Posterior cingulate gyrus (tissue), 11 donors: Measurements from ENCODE around the gene ME3.

Experiments used
- DNase-seq, 10 donors: peaks; one replicate each; pipeline versions ENCODE4 v3.0.0 to v3.0.0-alpha.2; 2020 to 2021; ENCODE audit warnings: mixed read lengths in 3 of 10
- intact Hi-C: fragments of 100-400 bp; cut with DNase I; formaldehyde crosslinking; loops from one replicate; pipeline ENCODE4 v1.15.1; 2023

ME3 gene

DNA sequence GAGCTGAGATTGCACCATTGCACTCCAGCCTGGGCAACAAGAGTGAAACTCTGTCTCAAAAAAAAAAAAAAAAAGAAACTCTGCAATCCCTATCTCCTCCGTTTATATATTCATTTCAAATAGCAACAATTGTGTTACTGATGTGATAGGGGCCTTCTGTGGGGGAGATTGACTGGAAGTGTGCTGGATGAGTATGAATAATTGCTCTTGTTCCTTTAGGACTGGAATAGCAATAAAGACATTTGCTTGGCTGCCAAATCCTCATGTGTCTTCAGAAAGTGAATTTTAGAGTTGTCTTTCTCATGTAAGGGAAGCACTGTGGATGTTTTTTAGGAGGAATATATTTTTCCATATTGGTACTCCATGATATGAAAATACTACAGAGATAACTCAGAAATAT is 21.1 kb upstream of the ME3 start:
- intact Hi-C loops: no loop called here
- no peak for DNase-seq

GRCh38 chr11:86692746-86693145 is 20.3 kb upstream of the ME3 start:
- intact Hi-C loops: no loop called here
- DNase-seq: no peak

DNA sequence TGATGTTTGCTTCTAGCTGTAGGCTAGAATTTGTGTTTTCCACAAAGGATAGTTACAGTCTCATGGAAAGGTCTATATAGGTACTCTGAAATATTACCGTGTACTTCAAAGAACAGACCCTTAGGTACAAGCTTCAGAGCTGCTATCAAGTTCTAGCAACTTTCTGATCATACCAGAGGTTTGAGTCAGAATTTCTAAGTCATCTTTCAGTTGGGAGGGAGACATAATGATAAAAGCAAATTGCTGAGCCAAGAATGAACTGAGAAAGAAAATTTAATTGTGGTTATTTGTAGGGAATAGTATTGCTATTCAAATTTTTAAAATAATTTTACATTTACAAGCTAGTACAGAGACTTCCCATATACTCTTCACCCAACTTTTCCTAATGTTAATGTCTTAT is 19.9 kb upstream of the ME3 start:
- no peak for DNase-seq
- intact Hi-C loops: no loop called here

- DNase-seq: no peak
- intact Hi-C loops: no loop called here
These were observed 16.2 kb upstream of the ME3 start for GRCh38 chr11:86688398-86689179.

DNA sequence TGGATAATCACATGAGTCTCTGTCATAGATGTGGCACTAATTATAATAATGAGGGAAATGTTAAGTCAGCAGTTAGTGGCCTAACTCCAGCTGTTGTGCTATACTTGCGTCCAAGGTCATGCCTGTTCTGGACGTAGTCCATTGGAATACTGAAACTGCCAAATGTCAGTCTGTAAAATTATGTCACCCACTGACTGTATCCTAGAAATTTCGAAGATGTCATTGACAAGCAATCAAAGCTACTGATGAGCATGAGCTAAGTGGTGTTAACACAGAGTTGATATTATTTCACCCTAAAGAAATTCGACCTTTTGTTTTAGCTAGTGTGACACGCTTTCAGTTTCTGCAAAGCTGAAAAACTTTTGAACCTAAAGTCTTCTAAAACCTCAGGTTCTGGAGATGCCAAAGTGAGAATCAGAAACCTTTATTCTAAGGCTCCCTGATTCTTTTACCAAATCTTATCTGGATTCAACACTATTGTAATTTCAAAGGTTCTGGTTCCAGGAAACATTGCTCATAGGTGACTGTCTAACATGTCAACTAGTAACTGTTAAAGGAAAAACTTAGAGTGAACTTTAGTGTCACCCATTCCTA is 14.9 kb upstream of the ME3 start:
- no peak for DNase-seq
- intact Hi-C loops: no loop called here

DNA sequence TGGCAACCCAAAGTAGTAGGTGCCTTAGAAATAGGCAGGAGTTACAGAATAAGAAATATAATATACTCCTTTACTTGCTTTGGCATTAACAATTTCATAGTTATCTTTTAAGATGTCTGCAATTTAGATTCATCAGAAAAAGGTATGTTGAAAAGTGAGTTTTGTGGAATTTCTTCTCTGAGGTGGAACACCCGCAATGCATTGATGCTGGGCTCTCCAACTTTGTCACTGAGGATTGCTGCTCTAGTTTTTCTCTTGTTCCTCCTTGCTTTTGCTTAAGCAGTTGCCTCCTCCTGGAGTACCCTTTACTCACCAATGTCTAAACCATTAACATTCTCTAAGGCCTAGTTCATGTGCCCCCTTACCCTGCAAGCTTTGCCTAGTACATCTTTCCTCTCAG is 14.1 kb upstream of the ME3 start:
- intact Hi-C loops: no loop called here
- DNase-seq: no peak

- intact Hi-C loops: no loop called here
- no peak for DNase-seq
These were observed 9.0 kb upstream of the ME3 start for GRCh38 chr11:86681483-86681756.

- intact Hi-C loops: no loop called here
- no peak for DNase-seq
These were observed 8.5 kb upstream of the ME3 start for GRCh38 chr11:86680716-86681482.

DNA sequence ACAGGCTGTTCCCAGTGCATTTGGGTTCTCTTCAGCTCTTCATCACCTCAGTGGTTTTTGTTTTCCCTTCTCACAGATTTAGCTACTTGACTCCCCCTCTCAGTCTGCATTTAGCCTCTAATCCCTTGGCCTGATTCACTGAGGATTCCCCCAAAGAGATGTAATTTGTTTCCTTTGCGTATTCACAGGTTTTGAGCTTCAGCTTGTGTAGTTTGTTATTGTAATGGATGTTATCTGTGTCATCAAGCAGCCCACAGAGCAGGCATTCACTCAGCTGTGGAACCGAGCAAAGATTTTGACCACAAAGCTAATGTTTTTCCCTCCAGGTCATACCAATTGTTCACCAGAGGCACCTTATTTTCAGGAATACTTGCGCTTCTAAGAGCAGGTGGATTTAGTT is 6.4 kb upstream of the ME3 start:
- no peak for DNase-seq
- intact Hi-C loops: no loop called here

DNA sequence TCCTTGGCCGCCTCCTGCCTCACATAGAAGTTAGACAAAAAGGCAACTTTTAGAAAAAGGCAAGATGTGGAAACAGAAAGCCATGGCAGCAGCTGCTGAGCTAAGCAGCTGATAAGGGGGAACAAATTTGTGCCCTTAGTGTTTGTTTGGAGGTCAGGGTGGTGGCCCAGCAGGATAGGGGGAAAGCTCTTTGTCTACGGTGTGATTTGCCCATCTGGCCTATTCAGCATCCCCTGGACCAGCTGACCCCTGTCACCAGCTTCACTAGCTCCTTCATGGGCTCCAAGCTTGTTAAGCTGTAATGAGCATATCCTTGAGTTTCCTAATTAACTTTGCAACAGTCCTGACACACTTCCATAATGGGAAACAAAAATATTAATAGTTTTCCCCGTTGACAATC is 5.9 kb upstream of the ME3 start:
- intact Hi-C loops: no loop called here
- no peak for DNase-seq

- intact Hi-C loops: no loop called here
- no peak for DNase-seq
These were observed 4.2 kb upstream of the ME3 start for GRCh38 chr11:86676533-86677154.

- no peak for DNase-seq
- intact Hi-C loops: no loop called here
These were observed 3.6 kb upstream of the ME3 start for GRCh38 chr11:86676010-86676409.

DNA sequence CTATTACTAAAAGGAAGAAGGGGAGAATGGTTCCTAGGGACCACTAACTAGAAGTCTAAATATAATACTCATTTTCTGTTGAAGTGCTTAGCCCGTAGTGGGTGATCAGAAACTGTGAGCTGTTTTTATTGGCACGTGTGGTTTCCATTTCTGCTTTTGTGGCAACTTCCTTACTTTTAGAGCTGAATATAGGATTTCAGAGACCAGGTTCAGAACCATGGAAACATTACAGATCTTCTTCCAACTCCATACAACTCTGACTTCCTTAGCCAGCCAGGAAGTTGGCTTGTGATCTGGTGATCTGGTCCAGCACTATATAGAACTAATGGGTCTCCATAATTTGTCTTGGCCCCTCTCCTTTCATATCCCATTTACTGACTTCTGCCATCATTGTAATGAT is 2.6 kb upstream of the ME3 start:
- intact Hi-C loops: no loop called here
- no peak for DNase-seq

DNA sequence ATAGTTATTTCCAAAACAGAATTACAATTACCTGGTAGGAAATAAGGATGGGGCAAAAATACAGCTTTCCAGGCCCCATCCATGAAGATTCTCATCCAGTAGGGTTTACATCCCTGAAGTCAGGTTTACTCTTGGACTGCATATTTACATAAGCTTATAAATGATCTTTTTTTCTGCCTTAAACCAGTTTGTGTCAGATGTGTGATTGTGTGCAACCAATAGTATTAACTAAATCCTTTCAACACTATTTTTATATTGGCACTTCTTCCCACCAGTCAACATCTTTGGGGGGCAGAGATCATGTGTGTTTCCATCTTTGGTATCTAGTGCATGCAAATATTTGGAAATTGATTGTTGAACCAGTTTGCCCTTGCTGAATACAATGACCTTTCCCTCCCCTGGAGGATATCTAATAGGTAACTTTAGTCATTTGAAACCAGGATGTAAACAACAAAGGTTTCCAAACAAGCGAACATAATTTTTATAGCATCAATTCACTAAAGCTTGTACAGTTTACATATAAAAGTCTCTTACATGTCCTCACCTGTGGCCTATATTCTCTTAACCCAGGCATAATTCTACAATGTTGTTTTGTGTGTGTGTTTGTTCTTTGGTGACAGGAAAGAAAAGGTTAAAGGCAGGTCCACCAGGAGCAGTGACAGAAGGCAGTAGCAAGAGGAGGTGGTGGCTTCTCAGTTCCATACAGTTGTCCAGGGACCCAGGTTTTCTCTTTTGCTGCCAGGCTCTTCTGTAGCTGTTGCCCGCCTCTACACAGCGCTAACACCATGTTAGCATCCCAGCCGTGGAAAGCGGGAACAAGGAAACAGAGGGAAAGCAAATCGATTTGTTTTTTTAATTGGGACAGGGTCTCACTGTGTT is 1.7 kb upstream of the ME3 start:
- no peak for DNase-seq
- intact Hi-C loops: no loop called here

DNA sequence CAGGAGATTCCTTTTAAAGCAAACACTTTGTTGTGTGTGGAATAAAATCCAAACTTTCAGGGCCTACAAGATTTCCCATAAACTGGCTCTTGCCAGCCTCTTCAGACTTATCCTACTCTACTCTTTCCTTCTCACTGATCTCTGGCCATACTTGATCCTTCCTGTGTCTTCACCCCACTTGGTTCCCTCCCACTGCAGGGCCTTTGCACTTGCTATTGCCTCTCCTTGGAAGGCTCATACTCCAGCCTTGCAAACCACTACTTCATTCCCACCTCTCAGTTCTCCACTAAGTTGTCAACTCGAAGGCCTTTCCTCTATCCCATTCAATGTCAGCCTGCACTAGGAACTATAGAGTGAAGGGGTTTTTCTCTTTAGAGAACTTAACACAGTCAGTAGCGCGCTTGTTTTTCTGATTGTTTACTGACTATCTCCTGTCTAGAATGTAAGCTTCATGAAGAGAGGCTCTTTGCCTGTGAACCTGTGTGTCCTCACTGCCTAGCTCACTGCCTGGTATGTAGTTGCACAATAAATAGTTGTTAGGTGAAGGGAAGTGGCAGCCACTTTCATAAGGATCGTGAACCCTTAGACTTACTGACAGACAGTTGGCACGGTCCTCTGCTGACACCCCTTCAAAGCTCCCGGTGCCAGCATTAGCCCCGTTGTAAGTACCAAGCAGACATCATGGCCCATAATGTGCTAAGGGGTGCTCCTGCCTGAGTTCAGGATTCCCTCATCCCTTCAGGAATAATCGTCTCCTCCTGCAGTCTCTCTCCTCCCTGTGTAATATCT is 833 bp upstream of the ME3 start:
- DNase-seq: no peak
- intact Hi-C loops: no loop called here

DNA sequence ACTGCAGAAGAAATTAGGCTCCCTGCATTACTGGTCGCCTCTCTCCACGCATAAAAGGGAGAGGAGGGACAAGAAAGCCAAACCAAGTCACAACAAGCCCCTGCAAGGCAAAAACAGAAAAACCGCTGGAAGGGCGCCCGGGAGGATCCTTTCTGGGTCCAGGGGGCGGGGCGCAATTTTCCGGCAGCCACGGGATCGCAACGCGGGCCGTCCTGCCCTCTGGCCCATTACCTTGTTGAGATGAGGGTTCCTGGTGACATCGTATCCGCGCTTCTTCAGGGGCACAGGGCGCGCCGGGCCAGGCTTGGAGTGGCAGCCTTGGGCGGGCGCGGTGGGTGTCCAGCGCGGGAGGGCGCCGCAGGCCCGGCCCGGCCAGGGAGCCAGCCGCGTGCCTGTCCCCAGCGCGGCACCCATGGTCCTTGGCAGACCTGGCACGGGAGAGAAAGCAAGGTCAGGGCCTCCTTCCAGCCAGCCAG is 847 bp downstream of the ME3 start:
- intact Hi-C loops: no loop called here
- DNase-seq: peak; percentile 19 to 90 (median 56)

- DNase-seq: no peak
- intact Hi-C loops: no loop called here
These were observed 1.5 kb downstream of the ME3 start for GRCh38 chr11:86670911-86671310.

DNA sequence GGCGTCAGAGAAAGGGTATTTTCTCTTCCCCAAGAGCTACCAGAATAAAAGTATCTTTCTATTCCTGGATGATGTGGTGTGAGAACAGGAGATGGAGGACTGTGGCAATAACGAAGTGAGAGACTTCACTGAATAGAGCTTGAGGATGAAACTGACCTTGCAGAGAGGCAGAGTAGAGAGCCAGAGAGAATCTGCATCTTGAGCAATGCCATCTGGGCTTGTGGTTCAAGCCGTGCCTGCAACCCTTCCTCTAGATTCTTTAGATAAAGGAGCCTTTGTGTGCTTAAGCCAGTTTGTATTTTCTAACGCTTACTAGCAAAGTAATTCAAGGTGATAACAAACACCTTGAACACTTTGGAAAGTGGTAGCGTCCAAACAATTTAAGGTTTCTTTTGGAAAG is 2.2 kb downstream of the ME3 start:
- no peak for DNase-seq
- intact Hi-C loops: no loop called here

DNA sequence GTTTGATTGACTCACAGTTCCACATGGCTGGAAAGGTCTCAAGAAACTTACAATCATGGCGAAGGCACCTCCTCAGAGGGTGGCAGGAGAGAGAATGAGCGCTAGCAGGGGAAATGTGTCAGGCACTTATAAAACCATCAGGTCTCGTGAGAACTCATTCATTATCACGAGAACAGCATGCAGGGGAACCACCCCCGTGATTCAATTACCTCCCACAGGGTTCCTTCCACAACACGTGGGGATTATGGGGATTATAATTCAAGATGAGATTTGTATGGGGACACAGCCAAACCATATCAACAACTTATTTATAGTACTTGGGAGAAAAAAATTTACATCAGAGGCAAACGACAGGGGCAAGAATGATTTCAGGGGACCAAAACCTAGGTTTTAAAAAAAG is 3.0 kb downstream of the ME3 start:
- intact Hi-C loops: no loop called here
- DNase-seq: no peak

GRCh38 chr11:86668929-86669328 is 3.5 kb downstream of the ME3 start:
- DNase-seq: no peak
- intact Hi-C loops: no loop called here
